HG02938 (cell line): Measurements from ENCODE around the gene FPR3.
"Not testable (repeated sequence)": the region's sequence is repeated elsewhere in the genome, so short reads cannot be mapped to it uniquely, and the experiment has no call there.

Experiments used
- ATAC-seq: cut with Tn5 transposase; IDR thresholded peaks from one replicate; pipeline ENCODE4 v1.9.1; 2021; ENCODE audit warnings: mild to moderate bottlenecking, moderate library complexity; ENCODE audit not compliant: unreplicated experiment

The FPR3 gene

GRCh38 chr19:51783372-51783771, 11.6 kb upstream of the FPR3 start:
- no peak for ATAC-seq

GRCh38 chr19:51784109-51784785, 10.7 kb upstream of the FPR3 start:
- ATAC-seq = no peak

DNA sequence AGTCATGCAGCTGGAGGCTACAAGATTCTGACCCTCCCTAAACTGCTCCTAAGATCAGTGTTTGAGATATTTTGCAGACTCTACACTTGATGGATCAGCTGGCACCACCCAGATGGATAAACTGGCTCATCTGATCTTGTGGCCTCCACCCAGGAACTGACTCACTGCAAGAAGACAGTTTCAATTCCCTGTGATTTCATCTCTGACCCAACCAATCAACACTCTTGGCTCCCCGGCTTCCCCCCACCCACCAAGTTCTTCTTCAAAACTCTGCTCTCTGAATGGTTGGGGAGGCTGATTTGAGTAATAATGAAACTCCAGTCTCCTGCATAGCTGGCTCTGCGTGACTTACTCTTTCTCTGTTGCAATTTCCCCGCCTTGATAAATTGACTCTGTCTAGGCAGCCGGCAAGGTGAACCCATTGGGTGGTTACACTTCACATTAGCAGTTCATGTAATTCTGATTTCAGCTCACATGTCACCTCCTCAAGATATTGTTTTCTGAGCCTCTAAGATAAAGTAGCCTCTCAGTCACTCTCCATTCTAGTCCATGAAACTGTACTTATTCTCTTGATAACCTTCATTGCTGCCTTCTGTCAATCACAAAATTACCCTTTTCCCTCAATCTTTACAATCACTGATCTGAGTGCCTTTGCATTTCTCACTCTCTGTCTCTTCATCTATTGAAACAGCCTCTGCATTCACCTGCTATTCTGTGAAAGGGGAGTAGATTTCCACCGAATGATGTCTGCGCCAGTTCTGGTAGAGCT, 9.9 kb upstream of the FPR3 start:
- ATAC-seq = no peak

- ATAC-seq = no peak
These were observed 8.1 kb upstream of the FPR3 start for GRCh38 chr19:51786646-51787494.

GRCh38 chr19:51788029-51788428, 6.9 kb upstream of the FPR3 start:
- no peak for ATAC-seq

- no peak for ATAC-seq
These were observed 5.7 kb upstream of the FPR3 start for GRCh38 chr19:51789061-51789795.

GRCh38 chr19:51792932-51793331, 2.0 kb upstream of the FPR3 start:
- no peak for ATAC-seq

DNA sequence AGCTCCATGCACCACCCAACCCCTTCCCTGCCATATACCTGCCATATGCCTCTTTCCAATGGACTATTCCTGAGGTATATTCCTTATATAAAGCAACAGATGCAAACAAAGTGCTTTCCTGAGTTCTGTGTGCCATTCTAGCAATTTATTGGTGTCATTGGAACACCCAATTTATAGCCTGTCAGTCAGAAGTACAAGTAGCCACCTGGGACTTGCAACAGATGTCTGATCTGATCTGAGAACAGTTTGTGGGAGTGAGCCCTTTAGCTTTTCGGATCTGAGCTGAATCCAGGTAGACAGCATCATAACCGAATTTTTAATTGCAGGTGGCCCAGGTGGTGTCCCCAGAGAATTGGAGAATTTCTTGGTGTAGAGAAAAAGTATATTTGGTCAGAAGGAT, 963 bp upstream of the FPR3 start:
- no peak for ATAC-seq

DNA sequence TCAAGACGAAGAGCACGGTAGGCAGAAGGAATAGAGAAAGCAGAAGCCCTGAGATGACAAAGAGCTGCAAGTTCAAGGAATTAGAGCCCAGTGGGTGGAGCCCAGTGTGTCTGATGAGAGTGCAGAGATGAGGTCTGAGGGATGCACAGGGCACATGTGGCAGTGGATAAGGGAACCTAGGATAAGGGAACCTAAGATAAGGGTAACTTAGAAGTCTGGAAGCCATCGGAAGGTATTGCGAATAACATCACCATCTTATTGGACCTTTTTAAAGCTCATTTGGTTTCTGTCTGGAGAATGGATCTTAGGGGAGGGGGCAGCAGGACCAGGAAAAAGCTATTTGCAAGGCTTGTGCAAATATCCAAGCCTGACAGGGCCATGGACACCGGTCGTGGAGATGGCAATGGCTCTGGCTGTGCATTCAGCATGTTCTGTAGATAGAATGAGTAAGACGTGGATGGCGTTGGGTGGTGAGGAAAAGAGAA, 1.3 kb downstream of the FPR3 start:
- no peak for ATAC-seq

- ATAC-seq = no peak
These were observed 2.5 kb downstream of the FPR3 start for GRCh38 chr19:51797480-51797879.

DNA sequence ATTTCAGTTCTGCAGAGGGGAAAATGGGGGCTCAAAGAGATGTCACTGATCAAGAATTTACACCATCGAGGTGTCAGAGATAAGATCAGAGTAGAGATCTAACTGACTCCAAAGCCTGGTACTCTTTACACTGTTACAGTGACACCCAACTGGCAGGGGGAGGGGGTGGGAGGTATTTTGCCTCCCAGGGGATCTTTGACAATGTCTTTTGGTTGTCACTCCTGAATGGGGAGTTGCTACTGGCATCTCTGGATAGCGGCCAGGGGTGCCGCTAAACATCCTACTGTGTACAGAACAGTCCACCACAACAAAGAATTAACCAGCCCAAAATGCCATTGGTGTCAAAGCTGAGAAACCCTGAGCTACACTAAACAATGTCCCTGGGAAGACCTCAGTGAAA, 3.1 kb downstream of the FPR3 start:
- no peak for ATAC-seq

GRCh38 chr19:51799034-51799773, 4.2 kb downstream of the FPR3 start:
- ATAC-seq = no peak

DNA sequence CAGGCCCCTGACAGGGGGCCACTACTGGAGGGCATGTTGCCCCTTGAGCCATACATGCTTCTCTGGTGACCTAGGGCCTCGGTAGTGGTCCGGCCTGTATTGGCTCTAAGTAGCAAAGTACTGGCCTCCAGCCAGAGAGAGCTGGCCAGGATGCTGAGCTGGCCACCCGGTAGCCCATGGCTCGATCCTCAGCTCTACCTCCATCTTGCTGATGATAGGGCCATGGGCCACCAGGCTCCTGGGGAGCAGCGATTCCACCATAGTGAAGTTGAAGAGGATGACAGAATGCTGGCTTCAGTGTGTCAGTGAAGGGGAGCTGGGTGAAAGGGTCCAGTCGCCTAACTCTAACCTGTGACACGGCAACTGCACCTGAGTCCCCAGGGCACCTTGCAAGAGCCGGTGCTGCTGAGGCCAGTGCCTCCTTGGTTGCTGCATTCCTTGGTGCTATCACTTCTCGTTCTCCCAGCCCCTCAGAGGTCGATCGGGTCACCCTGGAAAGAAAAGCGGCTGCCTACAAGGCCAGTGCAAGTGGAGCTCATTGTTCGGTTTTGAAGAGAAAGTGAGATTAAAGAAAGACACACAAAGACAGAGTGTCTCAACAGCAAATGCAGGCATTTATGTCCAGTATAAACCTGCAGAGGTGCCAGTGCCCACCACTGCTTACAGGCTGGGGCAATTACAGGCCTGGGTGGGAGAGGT, 5.0 kb downstream of the FPR3 start:
- ATAC-seq = no peak

DNA sequence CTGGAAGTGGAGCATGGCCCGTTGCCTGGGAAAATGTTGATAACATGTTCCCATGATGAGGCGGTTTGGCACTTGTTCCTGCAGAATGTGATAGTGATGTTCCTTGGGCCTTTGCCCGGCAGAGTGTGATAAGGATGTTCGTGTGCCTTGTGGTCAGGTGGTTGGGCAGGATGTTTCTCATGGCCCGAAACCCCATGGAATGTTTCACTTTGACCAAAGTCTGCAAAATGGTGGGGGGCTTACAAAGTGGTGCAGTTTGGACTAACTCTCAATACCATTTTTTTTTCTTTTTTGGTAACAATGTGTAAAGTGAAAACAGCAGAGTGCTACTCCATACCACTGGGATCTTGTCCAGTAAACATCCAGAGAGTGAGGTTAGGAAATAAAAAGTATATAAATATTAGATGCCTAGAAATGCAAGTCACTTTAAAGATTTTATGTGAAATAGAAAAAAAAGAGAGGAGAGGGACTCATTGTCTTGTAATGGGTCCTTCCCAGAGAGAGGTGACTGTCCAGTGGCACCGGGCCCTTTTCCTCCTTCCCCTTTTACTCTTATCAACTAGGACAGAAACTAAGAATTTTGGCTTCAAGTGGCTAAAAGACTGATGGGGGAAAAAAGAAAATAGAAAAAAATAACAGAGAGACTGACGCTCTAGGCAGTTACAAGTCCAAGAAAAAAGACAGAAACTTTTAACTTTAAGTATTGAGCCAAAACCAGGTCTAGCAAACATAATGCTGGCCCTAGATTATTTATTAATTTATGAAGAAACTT, 5.7 kb downstream of the FPR3 start:
- no peak for ATAC-seq

GRCh38 chr19:51802775-51803174, 7.8 kb downstream of the FPR3 start:
- ATAC-seq = no peak

DNA sequence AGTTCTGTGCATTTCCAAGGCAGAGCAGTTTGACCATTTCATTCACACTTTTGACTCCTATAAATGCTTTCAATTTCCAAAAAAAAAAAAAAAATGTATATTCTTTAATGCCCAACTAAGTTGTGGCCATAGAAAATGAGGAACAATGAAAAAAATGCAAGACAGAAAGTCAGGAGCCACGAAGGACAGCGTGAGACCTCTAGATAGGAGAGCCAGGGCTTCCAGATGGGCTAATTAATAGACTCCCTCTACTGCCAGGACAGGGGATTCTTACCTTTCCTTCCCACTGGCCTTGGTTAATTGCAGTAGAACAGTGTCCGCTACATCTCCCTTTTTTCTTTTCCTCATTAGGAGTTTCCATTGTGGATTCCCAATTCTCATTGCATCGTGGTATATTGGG, 8.6 kb downstream of the FPR3 start:
- ATAC-seq = no peak

DNA sequence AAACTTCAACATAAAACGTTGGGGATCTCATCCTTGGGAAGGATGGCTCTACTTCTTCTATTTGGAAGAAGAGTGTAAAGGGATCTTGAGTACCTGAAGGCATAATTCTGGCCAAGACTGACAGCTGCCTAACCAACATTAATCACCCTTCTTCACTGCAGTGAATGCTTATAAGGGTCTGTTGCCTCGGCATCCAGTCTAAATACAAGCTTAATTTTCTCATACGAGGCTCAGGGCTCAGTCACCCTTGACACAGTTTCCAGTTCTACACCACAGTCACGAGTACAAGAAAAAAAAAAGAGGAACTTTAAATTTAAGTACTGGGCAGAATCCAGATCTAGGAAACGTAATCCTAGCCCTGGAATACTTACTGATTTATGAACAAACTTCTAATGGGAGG, 9.0 kb downstream of the FPR3 start:
- no peak for ATAC-seq

- not testable (repeated sequence) for ATAC-seq
These were observed 9.8 kb downstream of the FPR3 start for GRCh38 chr19:51804789-51805188.

GRCh38 chr19:51805396-51805795, 10.4 kb downstream of the FPR3 start:
- not testable (repeated sequence) for ATAC-seq
